Caco-2 (cell line): ENCODE measurements around the gene SCYL1. TPM values are rescaled to one million over a fixed set of nuclear protein-coding genes. Genes with fewer than 3 reads are reported as not detected.

ENCODE experiments used
- BruUV-seq: library from RNA; stranded (reverse); fragments of 400-500 nt; replicated peaks from 2 replicates; lab custom pipeline; 2021; lab: Mats Ljungman, UMichigan
- CTCF ChIA-PET: fragments of 300-600 bp; sonication (Branson Sonifier 250); formaldehyde crosslinking; loops from one replicate; lab custom pipeline; 2022; ENCODE audit warnings: antibody characterized with exemption; lab: Charles Lee
- POLR2A ChIA-PET: fragments of 300-600 bp; sonication (Branson Sonifier 250); formaldehyde crosslinking; loops from one replicate; lab custom pipeline; 2022; ENCODE audit warnings: antibody characterized with exemption; lab: Charles Lee
- DNase-seq, 2 experiments: peaks; one replicate each; pipeline versions ENCODE4 v3.0.0 to v3.0.0-alpha.2; 2020 to 2022
- H3K27me3 ChIP-seq: replicated peaks from 2 replicates; pipeline ENCODE4 v1.6.0; 2011; ENCODE audit warnings: low read length; ENCODE audit not compliant: control insufficient read depth, insufficient read depth
- H3K36me3 ChIP-seq: 2 replicates; pipeline ENCODE4 v1.5.1; 2011; ENCODE audit warnings: low read length; ENCODE audit not compliant: control insufficient read depth, insufficient read depth
- H3K4me1 ChIP-seq: fragments of 250-450 bp; sonication (Bioruptor Pico); 2 replicates; pipeline ENCODE4 v1.5.1; 2020; ENCODE audit warnings: mild to moderate bottlenecking
- H3K4me3 ChIP-seq: 2 replicates; pipeline ENCODE4 v1.5.1; 2011; ENCODE audit warnings: low read depth, mild to moderate bottlenecking, control low read depth, low read length
- H3K9me3 ChIP-seq: fragments of 250-450 bp; sonication (Bioruptor Pico); 2 replicates; pipeline ENCODE4 v1.5.1; 2020; ENCODE audit warnings: mild to moderate bottlenecking, moderate library complexity
- H3K27ac Mint-ChIP-seq: one replicate; pipeline ENCODE4 v1.8.0; 2022; ENCODE audit warnings: mixed read lengths; ENCODE audit not compliant: unreplicated experiment
- H3K27me3 Mint-ChIP-seq: one replicate; pipeline ENCODE4 v1.8.0; 2022; ENCODE audit warnings: mixed read lengths; ENCODE audit not compliant: insufficient read depth, unreplicated experiment
- H3K36me3 Mint-ChIP-seq: one replicate; pipeline ENCODE4 v1.8.0; 2022; ENCODE audit warnings: mild to moderate bottlenecking, mixed read lengths; ENCODE audit not compliant: insufficient read depth, unreplicated experiment
- H3K4me1 Mint-ChIP-seq: one replicate; pipeline ENCODE4 v1.8.0; 2022; ENCODE audit warnings: low read depth, mixed read lengths; ENCODE audit not compliant: unreplicated experiment
- H3K4me3 Mint-ChIP-seq: one replicate; pipeline ENCODE4 v1.8.0; 2022; ENCODE audit warnings: mild to moderate bottlenecking, moderate library complexity, mixed read lengths; ENCODE audit not compliant: unreplicated experiment
- H3K9me3 Mint-ChIP-seq: one replicate; pipeline ENCODE4 v1.8.0; 2022; ENCODE audit warnings: mixed read lengths; ENCODE audit not compliant: unreplicated experiment
- intact Hi-C: fragments of 100-400 bp; cut with micrococcal nuclease; formaldehyde crosslinking; loops from one replicate; pipeline ENCODE4 v1.10.0; 2022; ENCODE audit not compliant: unreplicated experiment
- total RNA-seq: library from RNA; stranded (reverse); gene quantifications from 2 replicates; pipeline ENCODE4 v1.2.3, GENCODE V29; 2022
- TF ChIP-seq, protein P1 (sequence below), 2 experiments: fragments of 200-600 bp in 1 of 2; IDR thresholded peaks; 1 replicate in 1 of 2; 2 replicates in 1 of 2; pipeline versions ENCODE4 v1.5.1 to v1.8.0; 2011 to 2022; ENCODE audit warnings: antibody characterized with exemption in 1 of 2, control low read depth in 1 of 2, inconsistent platforms in 1 of 2, low read depth in 1 of 2, low read length in 1 of 2, mild to moderate bottlenecking in 1 of 2, moderate library complexity in 1 of 2; ENCODE audit not compliant: insufficient read depth in 1 of 2, severe bottlenecking in 1 of 2, unreplicated experiment in 1 of 2

Gene SCYL1
- total RNA-seq, 1 experiment from 2014 or later = 123 TPM

DNA sequence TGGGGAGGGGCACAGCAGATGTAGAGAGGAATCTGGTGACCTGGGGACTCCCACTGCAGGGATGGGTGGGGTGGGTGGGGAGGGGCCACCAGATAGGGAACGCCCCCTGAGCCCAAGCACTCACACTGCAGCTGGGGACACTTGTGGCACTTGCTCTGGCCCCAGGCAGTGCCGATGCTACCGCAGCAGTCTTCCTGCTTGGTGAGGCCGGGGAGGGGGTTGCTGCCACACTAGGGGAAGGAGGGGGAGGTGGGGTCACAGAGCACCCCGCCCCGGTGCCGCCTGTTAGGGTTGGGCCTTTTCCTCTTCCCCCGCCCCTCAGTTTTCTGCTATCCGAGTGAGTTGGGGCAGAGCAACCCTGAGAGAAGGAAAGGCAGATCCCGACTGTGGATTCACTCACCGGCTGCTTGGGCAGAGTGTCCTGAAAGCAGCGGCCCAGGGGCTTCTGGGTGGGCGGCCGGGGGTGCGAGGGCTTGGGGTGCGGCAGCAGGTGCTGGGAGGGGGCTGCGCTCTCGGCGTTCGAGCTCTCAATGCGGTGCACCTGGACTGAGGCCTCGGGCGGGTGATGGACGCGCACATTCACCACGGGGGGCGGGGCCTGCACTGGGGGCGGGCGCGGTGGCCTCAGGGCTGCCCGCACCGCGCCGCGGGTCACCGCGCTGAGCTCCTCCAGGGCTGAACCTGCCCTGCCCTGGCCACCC lies 28.6 kb downstream of the SCYL1 start:
- no peak overlapping the region for H3K27ac Mint-ChIP-seq
- Histone ChIP-seq H3K9me3 (no peaks in the 10 kb centered on the region), H3K4me1 (peaks cover 52% of the 10 kb centered on the region), H3K27me3 (no peaks in the 10 kb centered on the region), H3K4me3 (no peak overlapping the region), H3K36me3 (no peaks in the 10 kb centered on the region; the same call in 1 of the 2 replicates)
- POLR2A ChIA-PET = no interaction called here
- intact Hi-C loops = no loop called here
- H3K36me3 Mint-ChIP-seq = peaks cover 31% of the 10 kb centered on the region
- H3K4me3 Mint-ChIP-seq = no peak overlapping the region
- CTCF ChIA-PET = interaction anchor here (0.6 kb wide), 2 partner anchors 59 to 278 kb away, joined by 4 to 6 read pairs; no protein-coding TSS in a partner anchor
- BruUV-seq = no TSS peak
- peaks cover 44% of the 10 kb centered on the region for H3K4me1 Mint-ChIP-seq
- no peak for DNase-seq
- TF ChIP-seq, protein P1, sequence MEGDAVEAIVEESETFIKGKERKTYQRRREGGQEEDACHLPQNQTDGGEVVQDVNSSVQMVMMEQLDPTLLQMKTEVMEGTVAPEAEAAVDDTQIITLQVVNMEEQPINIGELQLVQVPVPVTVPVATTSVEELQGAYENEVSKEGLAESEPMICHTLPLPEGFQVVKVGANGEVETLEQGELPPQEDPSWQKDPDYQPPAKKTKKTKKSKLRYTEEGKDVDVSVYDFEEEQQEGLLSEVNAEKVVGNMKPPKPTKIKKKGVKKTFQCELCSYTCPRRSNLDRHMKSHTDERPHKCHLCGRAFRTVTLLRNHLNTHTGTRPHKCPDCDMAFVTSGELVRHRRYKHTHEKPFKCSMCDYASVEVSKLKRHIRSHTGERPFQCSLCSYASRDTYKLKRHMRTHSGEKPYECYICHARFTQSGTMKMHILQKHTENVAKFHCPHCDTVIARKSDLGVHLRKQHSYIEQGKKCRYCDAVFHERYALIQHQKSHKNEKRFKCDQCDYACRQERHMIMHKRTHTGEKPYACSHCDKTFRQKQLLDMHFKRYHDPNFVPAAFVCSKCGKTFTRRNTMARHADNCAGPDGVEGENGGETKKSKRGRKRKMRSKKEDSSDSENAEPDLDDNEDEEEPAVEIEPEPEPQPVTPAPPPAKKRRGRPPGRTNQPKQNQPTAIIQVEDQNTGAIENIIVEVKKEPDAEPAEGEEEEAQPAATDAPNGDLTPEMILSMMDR (IDR thresholded peaks at IDR 0.05; ENCODE audit: insufficient read depth in 1 of 2, low read depth in 1 of 2, low read length in 1 of 2, severe bottlenecking in 1 of 2, unreplicated experiment in 1 of 2) = no peak
- no peaks in the 10 kb centered on the region for H3K9me3 Mint-ChIP-seq
- H3K27me3 Mint-ChIP-seq = no peaks in the 10 kb centered on the region

DNA sequence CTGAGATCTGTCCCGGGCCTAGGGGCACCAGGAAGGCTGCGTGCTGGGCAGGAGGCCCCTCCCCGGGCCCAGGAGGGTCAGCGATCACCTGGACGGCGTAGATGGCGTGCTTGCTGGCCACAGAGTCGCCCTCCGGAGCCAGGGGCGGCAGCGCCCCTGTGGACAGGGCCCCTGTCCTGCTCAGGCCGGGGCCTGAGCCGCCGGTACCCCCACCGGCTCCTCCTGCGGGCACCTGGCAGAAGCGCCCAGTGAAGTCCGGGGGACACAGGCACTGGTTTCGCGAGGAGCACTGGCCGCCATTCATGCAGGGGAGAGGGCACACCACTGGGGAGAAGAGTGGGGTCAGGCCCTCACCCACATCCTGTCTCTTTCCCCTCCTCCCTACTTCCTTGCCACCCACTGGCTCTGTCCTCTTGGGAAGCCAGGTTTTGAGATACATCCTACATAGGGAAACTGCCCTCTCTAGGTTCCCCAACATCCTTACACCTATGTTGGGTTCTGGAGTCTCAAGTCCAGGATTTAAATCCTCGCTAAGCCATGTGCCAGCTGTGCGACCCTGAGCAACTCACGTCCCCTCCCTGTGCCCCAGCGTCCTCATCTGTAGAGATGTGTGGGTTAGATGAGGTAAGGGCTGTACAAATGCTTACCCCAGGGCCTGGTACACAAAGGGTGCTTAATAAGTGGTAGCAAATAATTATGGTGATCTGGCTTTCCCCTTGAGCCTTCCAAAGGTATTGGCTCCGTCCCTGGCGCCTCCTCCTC lies 29.4 kb downstream of the SCYL1 start:
- H3K4me1 Mint-ChIP-seq = peaks cover 44% of the 10 kb centered on the region
- ChIA-PET CTCF (no interaction called here), POLR2A (no interaction called here)
- intact Hi-C loops = no loop called here
- H3K36me3 Mint-ChIP-seq = peaks cover 34% of the 10 kb centered on the region
- H3K4me3 Mint-ChIP-seq = no peak overlapping the region
- no peaks in the 10 kb centered on the region for H3K27me3 Mint-ChIP-seq
- Histone ChIP-seq H3K27me3 (no peaks in the 10 kb centered on the region), H3K4me1 (peaks cover 59% of the 10 kb centered on the region), H3K36me3 (no peaks in the 10 kb centered on the region; the same call in 1 of the 2 replicates), H3K9me3 (no peaks in the 10 kb centered on the region), H3K4me3 (no peak overlapping the region)
- peak overlapping the region; percentile 61 for H3K27ac Mint-ChIP-seq
- no peaks in the 10 kb centered on the region for H3K9me3 Mint-ChIP-seq
- no peak for DNase-seq
- TF ChIP-seq, protein P1 (IDR thresholded peaks at IDR 0.05; ENCODE audit: insufficient read depth in 1 of 2, low read depth in 1 of 2, low read length in 1 of 2, severe bottlenecking in 1 of 2, unreplicated experiment in 1 of 2) = no peak
- BruUV-seq = no TSS peak

DNA sequence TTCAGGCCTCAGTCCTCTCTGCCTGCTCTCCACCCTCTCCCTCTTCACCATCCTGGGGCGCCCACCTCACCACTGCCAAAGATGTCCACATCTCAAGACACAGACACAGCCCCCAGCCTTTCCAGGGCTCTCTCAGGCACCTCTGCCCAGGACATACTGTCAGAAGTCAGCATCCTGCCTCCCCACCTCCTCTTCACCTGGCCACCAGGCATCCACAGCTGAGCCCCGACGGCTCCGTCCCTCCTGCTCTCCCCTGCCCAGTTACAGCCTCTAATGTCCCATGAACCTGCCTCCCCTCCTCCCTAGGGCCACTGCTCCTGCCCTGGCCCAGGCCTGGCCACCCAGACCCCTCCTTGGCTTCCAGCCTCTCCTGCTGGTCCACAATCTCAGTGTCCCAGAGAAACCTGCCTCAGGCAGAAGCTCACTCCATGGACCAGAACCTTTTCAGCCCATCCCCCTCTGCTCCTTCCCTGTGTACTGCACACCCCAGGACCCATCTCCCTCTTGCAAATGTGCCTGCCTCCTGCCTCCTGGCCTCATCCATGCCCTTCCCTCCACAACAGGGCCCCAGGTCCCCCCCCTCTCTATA lies 30.1 kb downstream of the SCYL1 start:
- no peaks in the 10 kb centered on the region for H3K9me3 Mint-ChIP-seq
- Histone ChIP-seq H3K9me3 (no peaks in the 10 kb centered on the region), H3K4me1 (peaks cover 66% of the 10 kb centered on the region), H3K4me3 (no peak overlapping the region), H3K36me3 (no peaks in the 10 kb centered on the region; the same call in 1 of the 2 replicates), H3K27me3 (no peaks in the 10 kb centered on the region)
- intact Hi-C loops = no loop called here
- H3K4me1 Mint-ChIP-seq = peaks cover 47% of the 10 kb centered on the region
- H3K27ac Mint-ChIP-seq = peak overlapping the region; percentile 61
- ChIA-PET POLR2A (no interaction called here), CTCF (no interaction called here)
- TF ChIP-seq, protein P1 (IDR thresholded peaks at IDR 0.05; ENCODE audit: insufficient read depth in 1 of 2, low read depth in 1 of 2, low read length in 1 of 2, severe bottlenecking in 1 of 2, unreplicated experiment in 1 of 2) = no peak
- H3K27me3 Mint-ChIP-seq = no peaks in the 10 kb centered on the region
- H3K36me3 Mint-ChIP-seq = peaks cover 36% of the 10 kb centered on the region
- DNase-seq = no peak
- H3K4me3 Mint-ChIP-seq = no peak overlapping the region
- BruUV-seq = no TSS peak
